ENCODE measurements around the gene ZNF683.

Gene ZNF683

GRCh38 chr1:26372039-26372438, 511 bp downstream of the ZNF683 start:
- peak; percentile 31 for DNase-seq (ENCODE audit: low read depth)
- H3K4me3 ChIP-seq (ENCODE audit: low read depth, low read length): no peak overlapping the region
- no peak for TF ChIP-seq MYC (IDR thresholded peaks at IDR 0.05; ENCODE audit: low read depth, low read length)
- no peak for TF ChIP-seq MAX (IDR thresholded peaks at IDR 0.05; ENCODE audit: low read depth, low read length)
- no peak for TF ChIP-seq POLR2A (IDR thresholded peaks at IDR 0.05; ENCODE audit: extremely low read depth, insufficient read length)

GRCh38 chr1:26370591-26371382, 1.8 kb downstream of the ZNF683 start:
- no peak overlapping the region for H3K4me3 ChIP-seq (ENCODE audit: low read depth, low read length)
- peak; percentile 52 for DNase-seq (ENCODE audit: low read depth)
- TF ChIP-seq POLR2A (IDR thresholded peaks at IDR 0.05; ENCODE audit: extremely low read depth, insufficient read length) (no peak), MYC (IDR thresholded peaks at IDR 0.05; ENCODE audit: low read depth, low read length) (no peak), MAX (IDR thresholded peaks at IDR 0.05; ENCODE audit: low read depth, low read length) (no peak)
- TF ChIP-seq, protein P1, sequence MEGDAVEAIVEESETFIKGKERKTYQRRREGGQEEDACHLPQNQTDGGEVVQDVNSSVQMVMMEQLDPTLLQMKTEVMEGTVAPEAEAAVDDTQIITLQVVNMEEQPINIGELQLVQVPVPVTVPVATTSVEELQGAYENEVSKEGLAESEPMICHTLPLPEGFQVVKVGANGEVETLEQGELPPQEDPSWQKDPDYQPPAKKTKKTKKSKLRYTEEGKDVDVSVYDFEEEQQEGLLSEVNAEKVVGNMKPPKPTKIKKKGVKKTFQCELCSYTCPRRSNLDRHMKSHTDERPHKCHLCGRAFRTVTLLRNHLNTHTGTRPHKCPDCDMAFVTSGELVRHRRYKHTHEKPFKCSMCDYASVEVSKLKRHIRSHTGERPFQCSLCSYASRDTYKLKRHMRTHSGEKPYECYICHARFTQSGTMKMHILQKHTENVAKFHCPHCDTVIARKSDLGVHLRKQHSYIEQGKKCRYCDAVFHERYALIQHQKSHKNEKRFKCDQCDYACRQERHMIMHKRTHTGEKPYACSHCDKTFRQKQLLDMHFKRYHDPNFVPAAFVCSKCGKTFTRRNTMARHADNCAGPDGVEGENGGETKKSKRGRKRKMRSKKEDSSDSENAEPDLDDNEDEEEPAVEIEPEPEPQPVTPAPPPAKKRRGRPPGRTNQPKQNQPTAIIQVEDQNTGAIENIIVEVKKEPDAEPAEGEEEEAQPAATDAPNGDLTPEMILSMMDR (IDR thresholded peaks at IDR 0.05; ENCODE audit: low read depth, low read length): no peak

GRCh38 chr1:26368486-26368885, 4.1 kb downstream of the ZNF683 start:
- TF ChIP-seq MYC (IDR thresholded peaks at IDR 0.05; ENCODE audit: low read depth, low read length) (no peak), MAX (IDR thresholded peaks at IDR 0.05; ENCODE audit: low read depth, low read length) (no peak), POLR2A (IDR thresholded peaks at IDR 0.05; ENCODE audit: extremely low read depth, insufficient read length) (no peak)
- TF ChIP-seq, protein P1 (IDR thresholded peaks at IDR 0.05; ENCODE audit: low read depth, low read length): no peak
- no peak overlapping the region for H3K4me3 ChIP-seq (ENCODE audit: low read depth, low read length)
- no peak for DNase-seq (ENCODE audit: low read depth)

- no peak for DNase-seq (ENCODE audit: low read depth)
- no peak overlapping the region for H3K4me3 ChIP-seq (ENCODE audit: low read depth, low read length)
- TF ChIP-seq, protein P1 (IDR thresholded peaks at IDR 0.05; ENCODE audit: low read depth, low read length): no peak
- TF ChIP-seq MAX (IDR thresholded peaks at IDR 0.05; ENCODE audit: low read depth, low read length) (no peak), POLR2A (IDR thresholded peaks at IDR 0.05; ENCODE audit: extremely low read depth, insufficient read length) (no peak), MYC (IDR thresholded peaks at IDR 0.05; ENCODE audit: low read depth, low read length) (no peak)
Measured at GRCh38 chr1:26368006-26368405, 4.5 kb downstream of the ZNF683 start.

DNA sequence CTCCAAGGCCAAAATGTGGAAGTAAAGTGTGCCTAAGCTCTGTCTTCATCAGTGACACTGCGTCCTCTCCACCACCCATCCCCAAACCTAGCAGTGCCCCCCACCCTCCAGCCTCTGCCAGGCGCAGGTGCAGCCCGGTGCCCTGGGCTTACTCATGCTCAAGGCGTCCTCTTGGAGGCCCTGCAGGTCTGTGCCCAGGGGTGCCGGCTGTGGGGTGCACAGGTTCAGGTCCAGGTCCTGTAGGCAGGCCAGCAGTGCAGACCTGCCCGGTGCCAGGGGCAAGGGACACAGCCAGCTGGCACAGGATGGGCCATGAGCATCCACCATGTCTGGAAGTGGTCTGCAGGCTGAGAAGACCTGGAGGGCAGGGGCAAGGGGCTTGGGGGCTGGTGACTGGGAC, 5.1 kb downstream of the ZNF683 start:
- TF ChIP-seq MYC (IDR thresholded peaks at IDR 0.05; ENCODE audit: low read depth, low read length) (no peak), POLR2A (IDR thresholded peaks at IDR 0.05; ENCODE audit: extremely low read depth, insufficient read length) (no peak), MAX (IDR thresholded peaks at IDR 0.05; ENCODE audit: low read depth, low read length) (no peak)
- TF ChIP-seq, protein P1 (IDR thresholded peaks at IDR 0.05; ENCODE audit: low read depth, low read length): no peak
- H3K4me3 ChIP-seq (ENCODE audit: low read depth, low read length): no peak overlapping the region
- DNase-seq (ENCODE audit: low read depth): no peak

- no peak for DNase-seq (ENCODE audit: low read depth)
- H3K4me3 ChIP-seq (ENCODE audit: low read depth, low read length): no peak overlapping the region
- TF ChIP-seq POLR2A (IDR thresholded peaks at IDR 0.05; ENCODE audit: extremely low read depth, insufficient read length): no peak
- TF ChIP-seq MYC (IDR thresholded peaks at IDR 0.05; ENCODE audit: low read depth, low read length): no peak
- no peak for TF ChIP-seq MAX (IDR thresholded peaks at IDR 0.05; ENCODE audit: low read depth, low read length)
- TF ChIP-seq, protein P1 (IDR thresholded peaks at IDR 0.05; ENCODE audit: low read depth, low read length): no peak
Measured at GRCh38 chr1:26364956-26365355, 7.6 kb downstream of the ZNF683 start.

Measured in NB4 (cell line).